Measurements from ENCODE around the gene CTIF.

CTIF gene

DNA sequence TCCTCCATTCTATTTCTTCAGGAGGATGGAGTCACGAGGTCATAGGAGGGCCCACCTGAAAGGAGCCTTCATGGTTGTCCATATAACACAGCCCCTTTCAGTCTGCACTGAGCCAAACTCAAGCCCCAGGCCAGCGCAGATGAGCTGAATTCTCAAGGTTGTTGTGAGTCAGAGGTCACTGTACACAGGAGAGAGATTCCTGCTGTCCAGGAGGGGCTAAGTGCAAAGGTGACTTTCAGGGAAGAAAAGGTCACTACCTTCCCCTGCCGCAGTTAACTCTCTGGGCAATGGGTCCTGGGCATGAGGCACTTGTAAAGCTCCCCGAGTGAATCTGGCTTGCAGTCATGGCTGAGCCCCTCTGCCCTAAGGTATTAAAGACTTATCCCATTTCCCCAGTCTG lies 150.7 kb downstream of the CTIF start:
- no peak for DNase-seq

DNA sequence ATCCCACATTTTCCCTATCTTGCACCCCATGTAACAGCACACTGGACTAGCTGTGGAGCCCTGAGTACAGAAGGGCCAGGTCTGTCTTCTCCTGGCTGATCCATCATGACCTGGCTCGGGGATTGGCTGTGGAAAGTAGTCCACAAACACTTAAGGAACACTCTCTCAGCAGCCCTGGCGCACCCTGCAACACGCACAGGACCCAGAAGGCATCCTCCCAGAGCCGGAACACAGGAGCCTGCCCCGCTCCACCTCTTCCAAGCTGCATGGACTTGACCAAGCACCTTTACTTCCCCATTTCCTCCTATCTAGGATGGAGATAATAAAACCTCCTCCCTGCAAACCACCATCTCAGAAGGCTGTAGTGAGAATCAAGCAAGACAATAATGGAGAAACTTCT lies 151.7 kb downstream of the CTIF start:
- no peak for DNase-seq

GRCh38 chr18:48693006-48693405 lies 154.2 kb downstream of the CTIF start:
- no peak for DNase-seq

GRCh38 chr18:48693625-48694262 lies 154.9 kb downstream of the CTIF start:
- peak; percentile 34 for DNase-seq

GRCh38 chr18:48694295-48694694 lies 155.5 kb downstream of the CTIF start:
- no peak for DNase-seq

GRCh38 chr18:48695671-48696070 lies 156.8 kb downstream of the CTIF start:
- no peak for DNase-seq

DNA sequence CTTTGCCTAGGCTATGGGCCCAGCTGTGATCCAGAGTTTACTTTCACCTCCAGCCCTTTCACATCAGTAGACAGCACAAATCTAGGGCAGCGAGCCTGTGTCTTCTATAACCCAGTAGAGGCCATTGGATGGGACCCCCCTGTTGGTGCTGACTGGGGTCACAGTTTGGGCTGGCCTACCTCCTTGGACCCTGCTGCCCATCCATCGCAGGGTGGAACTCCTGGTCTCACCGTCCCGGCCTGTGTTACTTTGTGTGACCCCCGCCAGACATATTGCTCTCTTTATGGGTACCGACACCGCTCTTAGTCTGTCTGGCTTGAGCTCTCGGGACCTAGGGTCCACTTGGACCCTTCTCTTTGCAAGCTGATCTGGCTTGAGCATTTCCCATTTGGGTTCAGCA lies 157.4 kb downstream of the CTIF start:
- no peak for DNase-seq

DNA sequence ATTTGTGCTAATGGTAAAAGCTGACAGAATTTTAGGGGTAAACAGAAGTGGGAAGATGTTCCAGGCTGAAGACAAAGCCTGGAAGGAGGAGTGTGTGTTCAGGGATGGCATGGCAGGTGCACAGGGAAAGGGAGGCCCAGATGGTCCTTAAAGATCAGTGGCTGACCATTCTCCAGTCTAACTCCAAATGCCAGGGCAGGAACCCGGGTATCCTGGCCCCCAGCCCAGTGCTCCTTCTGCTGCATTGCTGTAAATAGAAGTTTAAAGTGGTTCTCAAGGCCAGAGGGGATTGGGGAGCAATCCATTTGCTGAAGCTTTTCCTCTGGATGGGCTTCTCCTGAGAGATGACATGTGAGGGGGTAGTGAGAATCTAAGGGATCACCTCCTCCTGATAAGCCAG lies 158.6 kb downstream of the CTIF start:
- no peak for DNase-seq

DNA sequence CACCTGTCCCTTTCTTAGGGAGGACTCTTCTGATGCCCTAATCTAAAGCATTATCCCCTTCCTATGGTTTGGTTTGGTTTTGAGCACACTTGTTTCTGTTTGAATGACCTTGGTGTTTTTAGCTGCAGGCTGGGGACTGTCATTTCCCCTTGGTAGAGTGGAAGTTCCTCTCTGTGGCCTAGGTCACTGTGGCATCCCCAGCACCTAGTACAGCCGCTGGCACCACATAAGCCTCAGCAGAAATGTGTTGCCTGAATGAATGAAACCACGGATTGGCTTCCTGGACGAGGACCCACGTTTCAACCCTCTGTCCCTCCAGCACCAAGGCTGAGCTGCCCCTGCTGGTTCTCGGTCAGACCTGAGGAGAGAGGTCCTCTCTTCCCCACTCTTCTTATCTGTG lies 159.9 kb downstream of the CTIF start:
- no peak for DNase-seq

DNA sequence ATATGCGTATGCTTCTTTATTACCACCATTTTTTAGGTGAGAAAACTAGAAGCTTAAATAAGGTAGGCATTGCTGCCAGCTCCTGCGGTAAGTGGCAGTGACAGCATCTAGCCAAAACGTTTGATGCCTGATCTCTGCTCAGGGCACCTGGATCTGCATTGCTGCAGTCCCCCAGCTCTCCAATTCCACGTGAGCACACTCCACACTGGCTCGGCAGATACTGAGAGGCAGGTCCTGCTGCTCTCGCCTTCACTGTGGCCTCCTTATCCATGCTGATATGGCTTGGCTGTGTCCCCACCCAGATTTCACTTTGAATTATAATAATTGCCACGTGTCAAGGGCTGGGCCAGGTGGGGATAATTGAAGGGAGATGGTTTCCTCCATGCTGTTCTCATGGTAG lies 160.9 kb downstream of the CTIF start:
- no peak for DNase-seq

GRCh38 chr18:48700446-48700845 lies 161.6 kb downstream of the CTIF start:
- no peak for DNase-seq

DNA sequence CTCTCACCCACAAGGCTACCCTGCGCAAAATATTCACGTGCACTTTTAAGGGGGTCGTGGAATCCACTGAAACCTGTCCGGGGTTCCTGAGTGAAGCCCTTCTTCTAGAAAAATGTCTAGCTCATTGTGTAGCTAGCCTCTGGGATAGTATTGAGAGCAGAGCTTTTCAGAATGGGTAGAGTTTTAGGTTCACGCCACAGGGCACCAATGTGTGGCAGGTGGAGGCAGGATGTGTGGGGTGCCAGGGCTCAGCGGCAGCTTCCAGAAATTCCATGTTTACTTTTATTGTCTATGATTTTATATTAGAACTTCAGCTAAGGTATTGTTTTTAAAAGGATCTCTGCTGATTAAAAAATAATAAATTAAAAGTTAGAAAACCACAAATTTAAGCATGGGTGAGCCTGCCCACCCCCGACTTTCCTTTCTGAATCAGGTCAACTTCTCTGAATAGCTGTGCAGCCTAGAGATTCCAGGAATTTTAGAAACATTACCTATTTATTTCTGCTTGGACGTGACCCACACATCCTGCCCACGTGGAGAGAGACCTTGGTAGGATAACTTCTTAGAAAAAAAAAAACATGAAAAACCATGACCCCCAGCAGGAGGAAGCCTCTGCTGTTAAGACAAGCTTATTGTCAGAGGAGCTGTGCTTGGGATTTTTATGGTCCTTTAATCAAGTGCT lies 163.7 kb downstream of the CTIF start:
- no peak for DNase-seq

DNA sequence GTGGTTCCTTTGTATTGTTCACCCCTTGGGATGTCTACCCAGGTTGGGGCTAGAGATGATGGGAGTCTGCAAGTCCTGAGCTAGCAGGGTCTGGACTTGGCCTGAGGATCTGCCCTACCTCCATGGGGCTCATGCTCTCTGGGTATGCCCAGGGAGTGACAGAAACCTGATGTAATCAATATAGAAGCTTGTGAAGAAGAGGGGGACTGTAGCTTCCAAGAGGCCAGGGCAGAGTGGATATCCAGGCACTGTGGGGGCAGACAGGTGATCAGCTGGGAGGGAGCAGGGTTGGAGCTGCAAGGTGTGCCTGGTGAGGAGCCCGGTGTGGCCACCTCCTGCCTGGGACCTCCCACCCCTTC lies 164.2 kb downstream of the CTIF start:
- no peak for DNase-seq

GRCh38 chr18:48703418-48703817 lies 164.6 kb downstream of the CTIF start:
- no peak for DNase-seq

DNA sequence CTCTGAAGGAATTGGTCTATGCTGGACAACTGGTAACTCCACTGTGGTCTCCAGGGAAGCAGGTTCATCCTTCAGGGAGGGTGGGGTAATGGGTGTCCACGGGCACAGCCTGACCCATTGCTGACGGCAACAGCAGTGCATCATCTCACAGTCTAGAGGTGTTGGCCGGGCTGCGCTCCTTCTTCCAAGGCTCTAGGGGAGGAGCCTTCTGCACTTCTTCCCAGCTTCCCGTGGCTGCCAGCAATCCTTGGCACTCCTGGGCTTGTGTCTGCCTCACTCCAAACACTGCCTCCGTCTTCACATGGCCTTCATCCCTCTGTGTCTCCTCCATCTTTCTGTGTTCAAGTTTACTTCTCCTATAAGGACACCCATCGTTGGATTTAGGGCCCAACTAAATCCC lies 166.2 kb downstream of the CTIF start:
- DNase-seq = no peak

GRCh38 chr18:48705531-48705930 lies 166.7 kb downstream of the CTIF start:
- DNase-seq = no peak

- no peak for DNase-seq
Observed at GRCh38 chr18:48706731-48707130, 167.9 kb downstream of the CTIF start.

GRCh38 chr18:48707636-48708296 lies 168.9 kb downstream of the CTIF start:
- DNase-seq = no peak

DNA sequence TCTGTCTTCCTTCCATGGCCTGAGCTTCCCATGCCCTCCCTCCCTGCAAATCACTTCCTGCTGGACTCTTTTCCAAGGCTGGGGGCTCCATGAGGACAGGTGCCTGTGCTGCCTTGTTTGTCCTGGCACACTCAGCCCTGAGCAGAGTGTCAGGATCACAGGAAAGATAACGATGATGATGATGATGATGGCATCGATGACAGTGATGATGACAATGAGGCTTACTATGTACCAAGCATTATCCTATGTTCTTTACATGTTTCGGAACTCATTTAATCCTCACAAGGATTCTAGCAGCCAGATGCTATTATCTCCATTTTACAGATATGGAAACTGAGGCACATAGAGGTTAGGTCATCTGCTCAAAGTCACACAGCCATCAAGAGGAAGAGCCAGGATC lies 170.0 kb downstream of the CTIF start:
- no peak for DNase-seq

- DNase-seq = no peak
Observed at GRCh38 chr18:48709371-48710062, 170.7 kb downstream of the CTIF start.

DNA sequence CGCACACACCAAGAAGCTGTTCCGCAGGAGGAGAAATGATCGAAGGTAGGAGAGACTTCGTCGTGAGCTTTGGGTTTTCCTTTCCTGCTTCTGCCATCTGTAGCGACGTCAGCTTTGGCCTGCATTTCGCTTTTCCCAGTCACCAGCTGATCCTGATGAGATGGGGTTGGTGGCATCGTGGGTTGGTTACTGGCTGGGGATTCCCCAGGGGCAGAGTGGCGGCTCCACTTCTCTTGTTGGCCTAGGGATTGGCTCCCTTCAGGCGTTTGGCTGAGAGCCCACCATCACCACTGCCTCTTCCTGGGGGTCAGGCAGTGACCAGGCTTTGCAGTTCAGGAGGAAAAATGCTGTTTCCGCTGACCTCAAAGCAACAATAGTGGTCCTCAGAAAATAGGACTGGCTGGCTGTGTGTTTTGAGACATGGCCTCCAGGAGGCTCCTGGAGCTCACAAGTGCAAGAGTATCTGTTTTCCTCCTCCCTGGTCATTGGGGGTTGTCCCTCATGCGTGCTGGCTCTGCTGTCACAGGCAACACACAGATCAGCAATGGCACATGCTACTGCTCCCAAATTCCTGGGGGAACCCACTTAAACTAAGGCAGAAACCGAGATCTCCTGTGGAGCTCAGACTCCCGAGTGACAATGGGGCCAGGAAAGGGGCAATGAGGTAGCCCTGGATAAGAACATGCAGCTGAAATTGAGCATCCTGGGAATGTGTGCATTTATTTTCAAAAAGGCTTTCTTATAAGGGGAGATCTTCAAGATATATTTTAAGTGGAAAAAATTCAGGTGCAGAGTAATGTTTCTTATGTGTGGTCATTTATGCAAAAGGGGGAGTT lies 173.0 kb downstream of the CTIF start:
- DNase-seq = peak; percentile 38

- no peak for DNase-seq
Observed at GRCh38 chr18:48713309-48713708, 174.5 kb downstream of the CTIF start.

DNA sequence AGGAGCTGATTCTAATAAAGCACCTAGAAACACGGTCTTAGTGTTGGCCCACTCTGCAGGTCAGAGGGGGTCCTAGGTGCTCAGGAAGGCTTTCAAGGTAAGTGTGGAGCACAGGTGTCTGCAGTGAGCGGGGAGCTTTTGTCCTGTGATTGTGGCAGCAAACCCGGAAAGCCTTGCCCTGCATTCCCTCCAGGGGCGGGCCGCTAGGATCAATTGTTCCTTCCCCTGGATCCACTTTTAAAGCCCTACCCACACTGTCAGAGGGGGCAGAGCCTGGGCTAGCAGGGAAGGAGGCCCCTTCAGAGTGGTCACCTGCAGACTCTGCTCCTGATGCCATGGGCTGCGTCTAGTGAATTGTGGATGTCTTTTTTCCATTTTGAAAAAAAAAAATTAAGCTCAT lies 176.0 kb downstream of the CTIF start:
- DNase-seq = no peak

Data from EL (cell line).